ENCODE data around the gene RFX6.

Gene RFX6

DNA sequence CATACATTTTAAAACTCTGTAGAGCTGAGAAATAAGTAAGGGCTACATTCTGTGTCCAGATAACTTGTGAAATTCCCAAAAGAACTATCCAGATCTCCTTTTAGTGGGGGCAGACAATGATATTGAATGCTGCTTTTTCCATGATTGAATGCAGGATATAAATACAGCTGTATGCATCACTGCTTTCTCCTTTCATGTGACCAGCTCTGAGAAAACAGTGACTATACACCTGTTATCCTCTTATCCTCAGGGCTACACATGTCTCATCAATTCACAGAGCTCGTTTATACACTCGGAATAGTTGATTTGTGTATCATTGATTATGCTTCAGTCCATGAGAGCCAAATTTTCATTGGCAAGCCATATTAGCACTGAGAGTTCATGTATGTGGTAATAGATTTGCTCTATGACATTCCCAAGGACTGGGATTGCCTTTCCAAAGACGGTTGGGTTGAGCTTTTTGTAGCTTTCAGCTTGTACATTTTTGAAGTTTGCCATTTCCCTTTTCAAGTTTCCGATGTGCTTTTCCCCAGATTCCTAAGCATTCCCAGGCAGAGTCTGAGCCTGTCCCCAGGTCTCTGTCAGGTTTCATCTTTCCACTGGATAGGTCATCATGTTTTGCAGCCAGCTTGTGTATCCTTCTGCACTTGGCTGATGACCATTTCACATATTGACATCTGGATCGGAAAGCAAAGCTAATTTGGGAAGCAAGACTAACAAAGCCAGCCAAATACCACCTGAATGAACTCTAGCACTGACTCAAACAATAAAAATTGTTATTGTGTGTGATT is 97.7 kb downstream of the RFX6 start:
- no peak for ATAC-seq
- H3K4me3 Mint-ChIP-seq = no peak overlapping the region
- DNase-seq = no peak

DNA sequence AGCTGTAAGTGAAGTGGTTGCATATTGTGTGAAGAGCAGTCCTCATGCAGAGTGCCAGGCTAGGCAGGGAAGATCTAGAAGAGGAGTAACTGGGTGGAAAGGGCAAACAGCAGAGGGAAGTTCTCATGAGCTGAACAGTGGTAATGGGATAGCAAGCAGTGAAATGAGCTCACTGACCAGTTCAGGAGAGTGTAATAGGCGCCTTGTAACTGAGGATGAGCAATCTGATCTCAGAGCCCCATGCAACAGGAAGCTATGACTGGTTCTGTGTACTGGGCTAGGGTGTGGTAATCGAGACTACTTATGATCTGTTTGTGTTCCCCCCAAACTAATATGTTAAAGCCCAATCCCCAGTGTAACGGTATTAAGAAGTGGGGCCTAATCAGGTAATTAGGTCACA is 98.6 kb downstream of the RFX6 start:
- H3K27me3 Mint-ChIP-seq = no peaks in the 10 kb centered on the region
- H3K9me3 Mint-ChIP-seq = no peaks in the 10 kb centered on the region
- no peak overlapping the region for H3K4me3 Mint-ChIP-seq
- DNase-seq (no peak), ATAC-seq (peak; percentile 49)
- H3K4me1 Mint-ChIP-seq = no peaks in the 10 kb centered on the region
- H3K27ac Mint-ChIP-seq = no peak overlapping the region

More for the DNA sequence above, 97.7 kb downstream of the RFX6 start:
- Mint-ChIP-seq H3K27ac (no peak overlapping the region), H3K27me3 (no peaks in the 10 kb centered on the region), H3K4me1 (no peaks in the 10 kb centered on the region), H3K9me3 (no peaks in the 10 kb centered on the region)

DNA sequence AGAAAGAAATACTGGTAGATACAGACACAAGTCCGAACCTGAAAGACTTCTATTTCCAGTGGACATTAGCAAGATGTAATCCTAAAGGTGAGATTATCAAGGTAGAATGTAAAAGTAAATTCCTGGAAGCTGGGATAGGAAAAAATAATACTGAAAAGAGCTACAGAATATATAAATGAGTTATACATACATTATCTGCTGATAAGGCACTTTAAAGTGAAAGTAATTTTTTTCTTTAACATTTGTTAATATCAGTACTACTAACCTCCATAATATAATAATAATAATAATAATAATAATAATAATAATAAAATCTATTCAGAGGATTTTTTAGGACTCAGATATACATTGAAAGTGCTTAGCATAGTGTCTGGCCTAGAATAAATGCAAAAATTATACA is 102.5 kb downstream of the RFX6 start:
- DNase-seq (no peak), ATAC-seq (no peak)
- Mint-ChIP-seq H3K9me3 (peaks cover 5 to 10% of the 10 kb centered on the region in 2 donors), H3K4me3 (no peak overlapping the region), H3K27me3 (no peaks in the 10 kb centered on the region), H3K27ac (no peak overlapping the region), H3K4me1 (no peaks in the 10 kb centered on the region)

Measured in stimulated activated naive CD8-positive, alpha-beta T cell treated with anti-CD3 and anti-CD28 coated beads, Interleukin-15, amount 100 ng/mL, for 72 hours (primary cell).